ENCODE data around the gene LIMA1.

DNA sequence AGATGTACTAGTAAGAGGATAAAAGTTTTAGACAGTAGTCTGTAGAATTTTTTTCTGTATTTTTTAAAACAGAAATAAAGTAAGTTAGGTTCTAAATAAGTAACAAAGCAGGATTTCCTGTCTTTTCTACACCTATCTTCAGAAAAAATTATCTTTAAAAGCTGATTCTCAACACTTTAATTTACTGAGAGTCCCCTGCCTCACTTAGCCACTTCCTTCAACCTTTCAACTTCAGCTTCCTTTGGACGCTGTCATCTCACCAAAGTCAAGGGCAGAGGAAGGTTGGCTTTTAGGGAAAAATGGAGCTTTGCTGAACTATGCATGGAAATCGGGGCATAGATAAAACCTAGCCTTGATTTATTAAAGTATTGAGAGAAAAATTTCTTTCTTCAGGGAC, 71.3 kb downstream of the LIMA1 start:
- TF ChIP-seq, protein P1, sequence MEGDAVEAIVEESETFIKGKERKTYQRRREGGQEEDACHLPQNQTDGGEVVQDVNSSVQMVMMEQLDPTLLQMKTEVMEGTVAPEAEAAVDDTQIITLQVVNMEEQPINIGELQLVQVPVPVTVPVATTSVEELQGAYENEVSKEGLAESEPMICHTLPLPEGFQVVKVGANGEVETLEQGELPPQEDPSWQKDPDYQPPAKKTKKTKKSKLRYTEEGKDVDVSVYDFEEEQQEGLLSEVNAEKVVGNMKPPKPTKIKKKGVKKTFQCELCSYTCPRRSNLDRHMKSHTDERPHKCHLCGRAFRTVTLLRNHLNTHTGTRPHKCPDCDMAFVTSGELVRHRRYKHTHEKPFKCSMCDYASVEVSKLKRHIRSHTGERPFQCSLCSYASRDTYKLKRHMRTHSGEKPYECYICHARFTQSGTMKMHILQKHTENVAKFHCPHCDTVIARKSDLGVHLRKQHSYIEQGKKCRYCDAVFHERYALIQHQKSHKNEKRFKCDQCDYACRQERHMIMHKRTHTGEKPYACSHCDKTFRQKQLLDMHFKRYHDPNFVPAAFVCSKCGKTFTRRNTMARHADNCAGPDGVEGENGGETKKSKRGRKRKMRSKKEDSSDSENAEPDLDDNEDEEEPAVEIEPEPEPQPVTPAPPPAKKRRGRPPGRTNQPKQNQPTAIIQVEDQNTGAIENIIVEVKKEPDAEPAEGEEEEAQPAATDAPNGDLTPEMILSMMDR (IDR thresholded peaks at IDR 0.05): no peak
- no peak for TF ChIP-seq POLR2A (IDR thresholded peaks at IDR 0.05)
